Measurements from ENCODE around the gene FOXD4L1. TPM values are rescaled to one million over a fixed set of nuclear protein-coding genes. Genes with fewer than 3 reads are reported as not detected.
"Not testable (repeated sequence)": the region's sequence is repeated elsewhere in the genome, so short reads cannot be mapped to it uniquely, and the experiment has no call there.

Gene FOXD4L1
- total RNA-seq, 1 experiment from 2014 or later: not detected

DNA sequence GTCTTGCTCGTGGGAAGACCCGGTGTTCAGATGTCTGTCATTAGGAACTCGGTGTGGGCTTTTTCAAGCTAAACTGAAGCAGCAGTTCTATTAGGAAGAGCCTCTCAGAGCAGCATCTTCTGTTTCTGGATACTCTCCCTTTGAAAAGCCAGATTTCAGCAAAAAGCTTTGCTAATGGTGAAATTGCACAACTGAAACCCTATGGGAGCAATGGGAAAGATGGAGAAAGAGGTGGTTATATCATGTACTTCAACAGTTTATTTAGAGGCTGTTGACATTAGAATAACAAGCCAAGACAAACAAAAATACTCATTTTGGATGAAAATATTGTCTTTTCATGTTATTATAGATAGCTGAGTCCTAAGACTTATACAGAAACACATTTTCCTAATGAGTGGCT is 30.4 kb downstream of the FOXD4L1 start:
- H2BK5ac ChIP-seq (ENCODE audit: insufficient read length, low read length); H4K5ac ChIP-seq (ENCODE audit: insufficient read length, low read depth, low read length); H4K91ac ChIP-seq (ENCODE audit: insufficient read length, low read depth, low read length); H2BK12ac ChIP-seq (ENCODE audit: insufficient read length, low read depth, low read length); H3K27ac ChIP-seq (ENCODE audit: insufficient read length, low read depth, low read length); H3K9ac ChIP-seq (ENCODE audit: extremely low read depth, insufficient read length, low read length); H4K20me1 ChIP-seq (ENCODE audit: control insufficient read depth, insufficient read depth, insufficient read length); H3K18ac ChIP-seq (ENCODE audit: insufficient read length, low read depth, low read length); H3K56ac ChIP-seq (ENCODE audit: insufficient read length, low read depth, low read length); H3K4me3 Mint-ChIP-seq; DNase-seq; H3K4ac ChIP-seq (ENCODE audit: low read depth, low read length); H3T11ph ChIP-seq (ENCODE audit: low read length); H3K36me3 Mint-ChIP-seq (ENCODE audit: insufficient read depth in 1 of 3, low read depth in 3 of 3); H3K79me2 ChIP-seq (ENCODE audit: insufficient read depth, low read length); H2BK20ac ChIP-seq (ENCODE audit: low read depth, low read length, poor library complexity, severe bottlenecking); H2BK15ac ChIP-seq (ENCODE audit: low read depth, low read length); H3K9me3 ChIP-seq (ENCODE audit: control insufficient read depth, low read depth, low read length); H3K27me3 ChIP-seq (ENCODE audit: insufficient read depth, low read length); H3K4me2 ChIP-seq (ENCODE audit: insufficient read depth, insufficient read length, low read length); H3K4me1 Mint-ChIP-seq; H3K23me2 ChIP-seq (ENCODE audit: insufficient read length, low read depth, low read length, poor library complexity, severe bottlenecking); H3K4me1 ChIP-seq (ENCODE audit: insufficient read depth, low read length); H3K27ac Mint-ChIP-seq; H4K8ac ChIP-seq (replicated peaks; ENCODE audit: insufficient read length, low read depth, low read length); H2AK5ac ChIP-seq (ENCODE audit: insufficient read length, low read length); H2AFZ ChIP-seq (ENCODE audit: low read length); H2BK120ac ChIP-seq (ENCODE audit: low read depth, low read length, poor library complexity, severe bottlenecking); H3K14ac ChIP-seq (ENCODE audit: insufficient read depth, low read length); H3K23ac ChIP-seq (ENCODE audit: insufficient read length, low read depth, low read length); H3K79me1 ChIP-seq (ENCODE audit: insufficient read depth, low read depth, low read length, poor library complexity, severe bottlenecking); H3K9me3 Mint-ChIP-seq: not testable (repeated sequence)
- WGBS (ENCODE audit: extremely low coverage, insufficient read length, low lambda C conversion rate): no CpG with 5 or more reads among the region's 3 CpGs
- peaks cover 21% of the 10 kb centered on the region for H3K27me3 Mint-ChIP-seq (ENCODE audit: low read depth)

DNA sequence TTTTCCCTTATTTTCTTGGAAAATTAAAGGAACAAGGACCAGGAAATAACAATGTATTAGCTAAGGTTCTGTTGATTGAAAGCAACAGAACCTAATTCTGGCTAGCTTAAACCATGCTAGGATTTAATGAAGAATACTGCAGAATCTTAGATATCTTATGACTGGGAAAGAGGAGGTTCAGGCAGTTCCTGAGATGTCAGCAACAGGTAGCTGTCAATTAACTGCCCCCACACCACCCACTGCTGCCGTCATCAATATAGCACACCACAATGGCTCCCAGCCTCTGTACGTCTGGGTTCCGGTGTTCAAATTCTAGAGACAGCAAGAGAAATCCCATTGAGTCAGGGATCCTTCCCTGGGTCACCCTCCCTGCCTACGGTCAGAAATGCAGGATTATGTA is 34.5 kb downstream of the FOXD4L1 start:
- not testable (repeated sequence) for H2BK120ac ChIP-seq (ENCODE audit: low read depth, low read length, poor library complexity, severe bottlenecking); H2AFZ ChIP-seq (ENCODE audit: low read length); H4K5ac ChIP-seq (ENCODE audit: insufficient read length, low read depth, low read length); H3K4me1 ChIP-seq (ENCODE audit: insufficient read depth, low read length); H3K14ac ChIP-seq (ENCODE audit: insufficient read depth, low read length); H2BK15ac ChIP-seq (ENCODE audit: low read depth, low read length); H2BK20ac ChIP-seq (ENCODE audit: low read depth, low read length, poor library complexity, severe bottlenecking); H4K91ac ChIP-seq (ENCODE audit: insufficient read length, low read depth, low read length); H2AK5ac ChIP-seq (ENCODE audit: insufficient read length, low read length); H3K9me3 ChIP-seq (ENCODE audit: control insufficient read depth, low read depth, low read length); H3K23ac ChIP-seq (ENCODE audit: insufficient read length, low read depth, low read length); H3K9me3 Mint-ChIP-seq; H3K4me2 ChIP-seq (ENCODE audit: insufficient read depth, insufficient read length, low read length); H3K18ac ChIP-seq (ENCODE audit: insufficient read length, low read depth, low read length); H4K8ac ChIP-seq (replicated peaks; ENCODE audit: insufficient read length, low read depth, low read length); H3K4me1 Mint-ChIP-seq; H3K56ac ChIP-seq (ENCODE audit: insufficient read length, low read depth, low read length); H3K27me3 ChIP-seq (ENCODE audit: insufficient read depth, low read length); H3K27ac ChIP-seq (ENCODE audit: insufficient read length, low read depth, low read length); H2BK12ac ChIP-seq (ENCODE audit: insufficient read length, low read depth, low read length); H3K36me3 Mint-ChIP-seq (ENCODE audit: insufficient read depth in 1 of 3, low read depth in 3 of 3); H3K4me3 Mint-ChIP-seq; H3T11ph ChIP-seq (ENCODE audit: low read length); H3K79me1 ChIP-seq (ENCODE audit: insufficient read depth, low read depth, low read length, poor library complexity, severe bottlenecking); DNase-seq; H3K23me2 ChIP-seq (ENCODE audit: insufficient read length, low read depth, low read length, poor library complexity, severe bottlenecking); H3K79me2 ChIP-seq (ENCODE audit: insufficient read depth, low read length); H2BK5ac ChIP-seq (ENCODE audit: insufficient read length, low read length); H3K27ac Mint-ChIP-seq; H4K20me1 ChIP-seq (ENCODE audit: control insufficient read depth, insufficient read depth, insufficient read length); H3K4ac ChIP-seq (ENCODE audit: low read depth, low read length); H3K9ac ChIP-seq (ENCODE audit: extremely low read depth, insufficient read length, low read length)
- WGBS (ENCODE audit: extremely low coverage, insufficient read length, low lambda C conversion rate): no CpG with 5 or more reads among the region's 4 CpGs
- peaks cover 21% of the 10 kb centered on the region for H3K27me3 Mint-ChIP-seq (ENCODE audit: low read depth)

All from H9 (cell line).